PC-9 (cell line): ENCODE measurements around the gene KPRP.

Experiments
- EZH2 ChIP-seq: fragments of 200-600 bp; sonication (generic); IDR thresholded peaks from 2 replicates; pipeline ENCODE4 v1.8.0; 2017; ENCODE audit warnings: antibody characterized with exemption, low read depth
- TF ChIP-seq, protein P1 (sequence below): fragments of 200-600 bp; sonication (generic); conservative IDR thresholded peaks from 2 replicates; pipeline ENCODE4 v1.6.1; 2017; ENCODE audit warnings: mixed run types, antibody characterized with exemption, mild to moderate bottlenecking, moderate library complexity

DNA sequence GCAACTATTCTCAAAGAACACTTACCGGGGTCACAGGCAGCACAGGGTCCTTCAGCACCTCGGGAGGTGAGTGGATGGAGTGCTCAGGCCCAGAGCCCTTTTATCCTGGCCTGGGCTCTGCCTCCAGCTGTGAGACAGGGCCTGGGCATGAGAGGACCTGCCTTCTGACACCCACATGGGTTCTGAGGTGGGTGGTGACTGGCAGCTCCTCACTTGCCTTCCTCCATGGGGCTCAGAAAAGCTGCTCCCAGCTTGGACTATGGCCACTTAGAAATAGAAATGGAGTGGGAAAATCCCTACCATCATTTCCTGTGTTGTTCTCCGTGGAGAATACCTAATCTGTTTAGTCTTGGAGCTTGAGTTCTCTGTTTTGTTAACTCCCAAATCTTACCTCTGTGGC lies 48.8 kb downstream of the KPRP start, which contains the start of gene LCE1C:
- TF ChIP-seq, protein P1, sequence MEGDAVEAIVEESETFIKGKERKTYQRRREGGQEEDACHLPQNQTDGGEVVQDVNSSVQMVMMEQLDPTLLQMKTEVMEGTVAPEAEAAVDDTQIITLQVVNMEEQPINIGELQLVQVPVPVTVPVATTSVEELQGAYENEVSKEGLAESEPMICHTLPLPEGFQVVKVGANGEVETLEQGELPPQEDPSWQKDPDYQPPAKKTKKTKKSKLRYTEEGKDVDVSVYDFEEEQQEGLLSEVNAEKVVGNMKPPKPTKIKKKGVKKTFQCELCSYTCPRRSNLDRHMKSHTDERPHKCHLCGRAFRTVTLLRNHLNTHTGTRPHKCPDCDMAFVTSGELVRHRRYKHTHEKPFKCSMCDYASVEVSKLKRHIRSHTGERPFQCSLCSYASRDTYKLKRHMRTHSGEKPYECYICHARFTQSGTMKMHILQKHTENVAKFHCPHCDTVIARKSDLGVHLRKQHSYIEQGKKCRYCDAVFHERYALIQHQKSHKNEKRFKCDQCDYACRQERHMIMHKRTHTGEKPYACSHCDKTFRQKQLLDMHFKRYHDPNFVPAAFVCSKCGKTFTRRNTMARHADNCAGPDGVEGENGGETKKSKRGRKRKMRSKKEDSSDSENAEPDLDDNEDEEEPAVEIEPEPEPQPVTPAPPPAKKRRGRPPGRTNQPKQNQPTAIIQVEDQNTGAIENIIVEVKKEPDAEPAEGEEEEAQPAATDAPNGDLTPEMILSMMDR, result no peak
- TF ChIP-seq EZH2, result no peak
